HCT116 (cell line): ENCODE measurements around the gene LINS1. TPM values are rescaled to one million over a fixed set of nuclear protein-coding genes. Genes with fewer than 3 reads are reported as not detected.

Experiments used
- ATAC-seq: fragments of 200-7000 bp; cut with Tn5 transposase; 2 replicates; pipeline ENCODE4 v1.9.1; 2020; ENCODE audit warnings: mild to moderate bottlenecking, moderate library complexity
- Bru-seq: library from RNA; stranded (reverse); fragments of 400-500 nt; gene quantifications from one replicate; lab custom pipeline; 2021; lab: Mats Ljungman, UMichigan
- BruChase-seq, 2 experiments: library from RNA; stranded (reverse); fragments of 400-500 nt; gene quantifications; one replicate each; lab custom pipeline; 2021; lab: Mats Ljungman, UMichigan
- BruUV-seq: library from RNA; stranded (reverse); fragments of 400-500 nt; replicated peaks from 2 replicates; lab custom pipeline; 2021; lab: Mats Ljungman, UMichigan
- CTCF ChIA-PET: fragments of 300-600 bp; sonication (Branson Sonifier 250); formaldehyde crosslinking; loops from one replicate; lab custom pipeline; 2021; ENCODE audit warnings: antibody characterized with exemption; lab: Charles Lee
- POLR2A ChIA-PET: fragments of 300-600, 350-600 bp; sonication (Branson Sonifier 250); formaldehyde crosslinking; loops from one replicate; lab custom pipeline; 2021; ENCODE audit warnings: antibody characterized with exemption; lab: Charles Lee
- RAD21 ChIA-PET, 2 experiments: fragments of 300-600 bp; sonication (Branson Sonifier 250); formaldehyde crosslinking; loops; one replicate each; lab custom pipeline; 2023; ENCODE audit warnings: low total read pairs in 2 of 2; ENCODE audit not compliant: uncharacterized antibody in 2 of 2, unreplicated experiment in 2 of 2, low non-redundant PET in 1 of 2; lab: Charles Lee
- DNase-seq: peaks from one replicate; pipeline ENCODE4 v3.0.0-alpha.2; 2010; ENCODE audit warnings: low read depth, low spot score
- H2AFZ ChIP-seq: fragments of 200-600 bp; shearing (Covaris generic), sonication (generic); 2 replicates; pipeline ENCODE4 v1.6.1; 2017; ENCODE audit warnings: low read depth, mixed run types, mixed read lengths, antibody characterized with exemption, low read length; ENCODE audit not compliant: poor library complexity, severe bottlenecking
- H3K27ac ChIP-seq: 2 replicates; pipeline ENCODE4 v1.5.1; 2012; ENCODE audit warnings: low read depth, low read length
- H3K27me3 ChIP-seq: fragments of 200-600 bp; sonication (generic); 2 replicates; pipeline ENCODE4 v1.6.1; 2016; ENCODE audit warnings: mixed run types, low read length, mixed read lengths; ENCODE audit not compliant: insufficient read depth
- H3K36me3 ChIP-seq, 2 experiments: fragments of 200-500 bp in 1 of 2; fragments of 200-600 bp in 1 of 2; sonication (Bioruptor generic) in 1 of 2; sonication (generic) in 1 of 2; 2 replicates each; pipeline versions ENCODE4 v1.5.1 to v1.6.1; 2014 to 2016; ENCODE audit warnings: low read length in 2 of 2, inconsistent platforms in 1 of 2, mixed read lengths in 1 of 2, mixed run types in 1 of 2; ENCODE audit not compliant: insufficient read depth in 2 of 2, control insufficient read depth in 1 of 2
- H3K4me1 ChIP-seq, 2 experiments: fragments of 200-600 bp in 1 of 2; sonication (generic) in 1 of 2; 2 replicates each; pipeline versions ENCODE4 v1.5.1 to v1.6.1; 2012 to 2017; ENCODE audit warnings: low read length in 2 of 2, inconsistent platforms in 1 of 2, mild to moderate bottlenecking in 1 of 2, mixed read lengths in 1 of 2, mixed run types in 1 of 2, moderate library complexity in 1 of 2; ENCODE audit not compliant: insufficient read depth in 2 of 2, control insufficient read depth in 1 of 2
- H3K4me2 ChIP-seq: fragments of 200-600 bp; sonication (generic); 2 replicates; pipeline ENCODE4 v1.6.1; 2017; ENCODE audit warnings: mixed run types, low read length, mixed read lengths
- H3K4me3 ChIP-seq, 2 experiments: fragments of 200-600 bp in 1 of 2; sonication (generic) in 1 of 2; replicated peaks in 1 of 2; 2 replicates each; pipeline ENCODE4 v1.5.1; 2011 to 2016; ENCODE audit warnings: low read length in 2 of 2, control low read depth in 1 of 2, low read depth in 1 of 2, mild to moderate bottlenecking in 1 of 2, mixed read lengths in 1 of 2, mixed run types in 1 of 2
- H3K79me2 ChIP-seq: fragments of 200-600 bp; sonication (generic); 2 replicates; pipeline ENCODE4 v1.6.1; 2017; ENCODE audit warnings: mild to moderate bottlenecking, mixed run types, low read length, moderate library complexity, mixed read lengths; ENCODE audit not compliant: insufficient read depth
- H3K9ac ChIP-seq: fragments of 200-600 bp; sonication (generic); 2 replicates; pipeline ENCODE4 v1.6.1; 2016; ENCODE audit warnings: low read length, mixed read lengths
- H3K9me2 ChIP-seq: fragments of 200-600 bp; sonication (generic), shearing (Covaris generic); 2 replicates; pipeline ENCODE4 v1.6.1; 2017; ENCODE audit warnings: mixed run types, mild to moderate bottlenecking, moderate library complexity; ENCODE audit not compliant: insufficient read depth
- H3K9me3 ChIP-seq, 2 experiments: fragments of 200-500 bp in 1 of 2; fragments of 200-600 bp in 1 of 2; sonication (Bioruptor generic) in 1 of 2; sonication (generic) in 1 of 2; 2 replicates each; pipeline ENCODE4 v1.6.1; 2014 to 2017; ENCODE audit warnings: low read length in 2 of 2, mixed read lengths in 2 of 2, inconsistent platforms in 1 of 2, low read depth in 1 of 2, mild to moderate bottlenecking in 1 of 2, mixed run types in 1 of 2, moderate library complexity in 1 of 2; ENCODE audit not compliant: control insufficient read depth in 1 of 2, insufficient read depth in 1 of 2
- H4K20me1 ChIP-seq: fragments of 200-600 bp; sonication (generic), shearing (Covaris generic); 2 replicates; pipeline ENCODE4 v1.6.1; 2017; ENCODE audit warnings: mixed run types, mild to moderate bottlenecking, moderate library complexity; ENCODE audit not compliant: insufficient read depth
- CBX3 ChIP-seq: IDR thresholded peaks from 2 replicates; pipeline ENCODE4 v1.6.1; 2012; ENCODE audit warnings: low read depth
- CEBPB ChIP-seq: IDR thresholded peaks from 2 replicates; pipeline ENCODE4 v1.6.1; 2012; ENCODE audit warnings: low read depth
- EGR1 ChIP-seq: IDR thresholded peaks from 2 replicates; pipeline ENCODE4 v1.6.1; 2012; ENCODE audit warnings: low read depth
- ELF1 ChIP-seq: IDR thresholded peaks from 2 replicates; pipeline ENCODE4 v1.6.1; 2012; ENCODE audit warnings: low read depth, borderline replicate concordance
- JUND ChIP-seq: IDR thresholded peaks from 2 replicates; pipeline ENCODE4 v1.6.1; 2012
- POLR2A ChIP-seq: IDR thresholded peaks from 2 replicates; pipeline ENCODE4 v1.7.0; 2011; ENCODE audit warnings: borderline replicate concordance; ENCODE audit not compliant: insufficient read depth, insufficient read length; ENCODE audit errors: extremely low read depth
- POLR2AphosphoS5 ChIP-seq: IDR thresholded peaks from 2 replicates; pipeline ENCODE4 v1.6.1; 2011; ENCODE audit warnings: mild to moderate bottlenecking, low read depth, low read length, moderate library complexity
- RAD21 ChIP-seq: IDR thresholded peaks from 2 replicates; pipeline ENCODE4 v1.6.1; 2012; ENCODE audit warnings: low read depth, mild to moderate bottlenecking
- SP1 ChIP-seq: IDR thresholded peaks from 2 replicates; pipeline ENCODE4 v1.6.1; 2012; ENCODE audit warnings: low read depth
- SRF ChIP-seq: IDR thresholded peaks from 2 replicates; pipeline ENCODE4 v1.6.1; 2012; ENCODE audit warnings: low read depth
- TCF7L2 ChIP-seq: IDR thresholded peaks from 2 replicates; pipeline ENCODE4 v1.7.0; 2011; ENCODE audit warnings: borderline replicate concordance, inconsistent platforms; ENCODE audit not compliant: insufficient read depth, insufficient read length; ENCODE audit errors: extremely low read depth
- YY1 ChIP-seq: IDR thresholded peaks from 2 replicates; pipeline ENCODE4 v1.6.1; 2011; ENCODE audit warnings: low read length, low read depth, moderate library complexity, mild to moderate bottlenecking; ENCODE audit not compliant: insufficient replicate concordance; ENCODE audit errors: extremely low read depth
- ZFX ChIP-seq: fragments of 450-650 bp; IDR thresholded peaks from 2 replicates; pipeline ENCODE4 v1.6.1; 2017
- intact Hi-C: fragments of 100-400 bp; cut with micrococcal nuclease; formaldehyde crosslinking; loops from 2 replicates; pipeline ENCODE4 v1.10.0; 2022
- long read RNA-seq: library from polyadenylated mRNA; unstranded; transcript quantifications from one replicate; pipeline ENCODE4 v2.0.0, GENCODE V29; 2021; ENCODE audit not compliant: unreplicated experiment
- polyA plus RNA-seq: library from polyadenylated mRNA; unstranded; fragments of >200 nt; gene quantifications from 2 replicates; pipeline ENCODE4 v1.2.1, GENCODE V29; 2012; ENCODE audit warnings: missing spikeins
- total RNA-seq: library from RNA; stranded (reverse); gene quantifications from one replicate; pipeline ENCODE4 v1.2.1, GENCODE V29; 2021; ENCODE audit not compliant: unreplicated experiment
- TF ChIP-seq, protein P1 (sequence below): IDR thresholded peaks from 2 replicates; pipeline ENCODE4 v1.6.1; 2011; ENCODE audit warnings: mild to moderate bottlenecking, low read length, moderate library complexity; ENCODE audit not compliant: insufficient replicate concordance; ENCODE audit errors: extremely low read depth

Gene LINS1, protein sequence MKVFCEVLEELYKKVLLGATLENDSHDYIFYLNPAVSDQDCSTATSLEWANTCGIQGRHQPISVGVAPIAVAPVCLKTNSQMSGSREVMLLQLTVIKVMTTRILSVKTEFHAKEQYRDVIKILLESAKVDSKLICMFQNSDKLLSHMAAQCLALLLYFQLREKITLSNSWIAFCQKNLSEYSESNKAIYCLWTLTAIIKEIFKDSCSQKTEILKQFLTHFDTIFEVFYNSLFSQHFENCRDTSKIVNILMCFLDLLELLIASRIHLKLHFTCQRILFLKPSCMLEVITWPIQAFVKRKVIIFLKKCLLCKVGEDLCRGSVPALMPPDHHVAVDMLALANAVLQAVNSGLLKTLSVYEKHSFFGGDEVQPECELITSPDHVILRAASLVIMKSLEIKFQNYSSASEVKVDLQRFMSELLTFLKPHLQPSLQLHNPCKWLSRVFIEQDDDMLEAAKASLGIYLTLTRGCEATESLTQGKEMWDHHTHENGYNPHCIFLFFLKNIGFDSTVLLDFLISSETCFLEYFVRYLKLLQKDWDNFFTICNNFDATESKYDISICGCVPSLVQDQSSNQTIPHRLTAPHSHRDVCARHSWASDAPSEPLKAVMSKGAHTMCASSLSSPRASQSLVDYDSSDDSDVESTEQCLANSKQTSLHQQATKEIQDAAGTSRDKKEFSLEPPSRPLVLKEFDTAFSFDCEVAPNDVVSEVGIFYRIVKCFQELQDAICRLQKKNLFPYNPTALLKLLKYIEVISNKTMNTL
- total RNA-seq (14.7 TPM), Bru-seq, nascent RNA (percentile 72 among the genes with signal in this experiment), BruChase-seq, experiment 1, labeled RNA remaining after a 6-hour chase (percentile 64 among the genes with signal in this experiment), BruChase-seq, experiment 2, labeled RNA remaining after a 2-hour chase (percentile 68 among the genes with signal in this experiment)
- 5.4 and 6.7 TPM in 2 replicates for polyA plus RNA-seq
- long read RNA-seq, full-length matches to known transcripts = 13 of 26 reads
- long read RNA-seq, partial matches to known transcripts = 2 of 26 reads
- long read RNA-seq, other reads (novel, unspliced or antisense) = 11 of 26 reads

DNA sequence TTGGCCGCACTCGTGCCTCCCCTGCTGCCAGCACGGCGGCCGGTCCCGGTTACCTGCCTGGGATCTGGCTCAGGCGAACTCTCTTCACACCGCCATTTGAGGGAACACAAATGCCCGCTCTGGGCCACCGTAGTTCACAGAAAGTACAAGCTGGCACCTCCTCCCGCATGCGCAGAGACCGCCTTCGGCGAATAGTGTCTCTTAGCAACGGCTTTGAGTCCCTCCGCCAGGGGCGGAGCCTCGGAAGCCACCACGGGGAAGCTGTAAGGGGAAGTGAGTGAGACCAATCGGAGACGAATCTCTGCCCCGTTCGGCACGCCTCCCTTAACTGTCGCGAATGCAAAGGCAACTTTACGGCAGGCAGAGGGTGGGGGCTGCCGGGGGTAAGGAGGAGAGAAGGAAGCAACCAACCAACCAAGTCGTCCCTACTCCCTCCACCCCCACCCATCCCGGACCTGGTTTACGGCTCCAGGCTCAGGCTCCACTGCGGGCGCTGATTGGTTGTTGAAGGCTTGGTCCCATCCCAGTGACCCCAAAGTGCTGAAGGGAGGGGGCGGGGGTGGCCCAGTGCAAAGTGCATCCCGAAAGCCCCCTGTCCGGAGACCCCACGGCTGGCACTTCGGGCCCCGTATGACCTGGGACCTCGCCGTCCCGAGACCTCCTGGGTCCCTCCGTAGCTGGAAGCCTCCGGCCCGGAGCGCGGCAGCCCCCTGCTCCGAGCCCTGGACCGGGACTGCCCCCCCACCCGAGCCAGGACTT is at the start of gene LINS1, which contains the start of gene ASB7:
Gene LINS1, minus strand, starts transcription at position 121 of the 759 bp plus-strand sequence. CDS start 21,342 bp downstream, outside the sequence.
Gene ASB7, plus strand, starts transcription at position 526 of the 759 bp plus-strand sequence. CDS start 9,628 bp downstream, outside the sequence.
- DNase-seq (peak; percentile 100), ATAC-seq (peak; percentile 94)
- Histone ChIP-seq H3K27me3 (no peaks in the 10 kb centered on the region), H3K4me1 (peaks cover 14 to 16% of the 10 kb centered on the region in 2 experiments), H3K79me2 (peaks cover 84% of the 10 kb centered on the region), H3K4me2 (peak within 1 kb of the TSS; percentile 89), H3K9me2 (no peaks in the 10 kb centered on the region), H3K27ac (peak within 1 kb of the TSS; percentile 62), H4K20me1 (0 out of 2 replicates have a peak, but pooled peaks cover 5% of the 10 kb centered on the region), H3K9me3 (no peaks in the 10 kb centered on the region), H3K9ac (peak within 1 kb of the TSS; percentile 86), H3K36me3 (peaks cover 0 to 3% of the 10 kb centered on the region in 2 experiments; a peak in 1 of 4 replicates), H2AFZ (peak within 1 kb of the TSS; percentile 24), H3K4me3 (peak within 1 kb of the TSS; percentile 73 to 98)
- ChIA-PET RAD21 (no interaction called here), CTCF (interaction anchor here (0.6 to 2.3 kb wide), 3 partner anchors 252 to 406 kb away, joined by 3 to 10 read pairs (median 7); no protein-coding TSS in a partner anchor), POLR2A (interaction anchor here (0.6 to 1.1 kb wide), 2 partner anchors 12 to 278 kb away, joined by 3 to 4 read pairs; partner anchors contain the start of gene ALDH1A3)
- TF ChIP-seq POLR2A (peak; percentile 32), EGR1 (peak; percentile 79), YY1 (peak; percentile 89), SP1 (peak; percentile 82), CEBPB (no peak), ZFX (no peak), ELF1 (peak; percentile 34; the same call in 1 of the 2 replicates), TCF7L2 (peak; percentile 76), JUND (no peak), SRF (no peak; the same call in 1 of the 2 replicates), POLR2AphosphoS5 (peak; percentile 70), CBX3 (no peak), RAD21 (no peak)
- TF ChIP-seq, protein P1, sequence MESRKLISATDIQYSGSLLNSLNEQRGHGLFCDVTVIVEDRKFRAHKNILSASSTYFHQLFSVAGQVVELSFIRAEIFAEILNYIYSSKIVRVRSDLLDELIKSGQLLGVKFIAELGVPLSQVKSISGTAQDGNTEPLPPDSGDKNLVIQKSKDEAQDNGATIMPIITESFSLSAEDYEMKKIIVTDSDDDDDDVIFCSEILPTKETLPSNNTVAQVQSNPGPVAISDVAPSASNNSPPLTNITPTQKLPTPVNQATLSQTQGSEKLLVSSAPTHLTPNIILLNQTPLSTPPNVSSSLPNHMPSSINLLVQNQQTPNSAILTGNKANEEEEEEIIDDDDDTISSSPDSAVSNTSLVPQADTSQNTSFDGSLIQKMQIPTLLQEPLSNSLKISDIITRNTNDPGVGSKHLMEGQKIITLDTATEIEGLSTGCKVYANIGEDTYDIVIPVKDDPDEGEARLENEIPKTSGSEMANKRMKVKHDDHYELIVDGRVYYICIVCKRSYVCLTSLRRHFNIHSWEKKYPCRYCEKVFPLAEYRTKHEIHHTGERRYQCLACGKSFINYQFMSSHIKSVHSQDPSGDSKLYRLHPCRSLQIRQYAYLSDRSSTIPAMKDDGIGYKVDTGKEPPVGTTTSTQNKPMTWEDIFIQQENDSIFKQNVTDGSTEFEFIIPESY = peak; percentile 82
- intact Hi-C loops = loop anchor here (5.0 to 10.0 kb wide), 2 partner anchors 250 to 677 kb away; no protein-coding TSS in a partner anchor
- BruUV-seq = no TSS peak
